Calu3 (cell line): ENCODE measurements around the gene ACTN1. TPM values are rescaled to one million over a fixed set of nuclear protein-coding genes. Genes with fewer than 3 reads are reported as not detected.

Experiments used
- BruUV-seq: library from RNA; stranded (reverse); fragments of 400-500 nt; replicated peaks from 2 replicates; lab custom pipeline; 2021; lab: Mats Ljungman, UMichigan
- CTCF ChIA-PET: fragments of 300-600 bp; sonication (Branson Sonifier 250); formaldehyde crosslinking; loops from one replicate; lab custom pipeline; 2022; ENCODE audit warnings: antibody characterized with exemption; lab: Charles Lee
- DNase-seq: peaks from one replicate; pipeline ENCODE4 v3.0.0; 2022
- H3K27ac Mint-ChIP-seq: one replicate; pipeline ENCODE4 v1.8.0; 2022; ENCODE audit warnings: mixed read lengths; ENCODE audit not compliant: unreplicated experiment
- H3K27me3 Mint-ChIP-seq: one replicate; pipeline ENCODE4 v1.8.0; 2022; ENCODE audit warnings: mixed read lengths; ENCODE audit not compliant: unreplicated experiment
- H3K36me3 Mint-ChIP-seq: one replicate; pipeline ENCODE4 v1.8.0; 2022; ENCODE audit warnings: mild to moderate bottlenecking, moderate library complexity, mixed read lengths; ENCODE audit not compliant: insufficient read depth, unreplicated experiment
- H3K4me1 Mint-ChIP-seq: one replicate; pipeline ENCODE4 v1.8.0; 2022; ENCODE audit warnings: mild to moderate bottlenecking, low read depth, mixed read lengths; ENCODE audit not compliant: unreplicated experiment
- H3K4me3 Mint-ChIP-seq: one replicate; pipeline ENCODE4 v1.8.0; 2022; ENCODE audit warnings: mild to moderate bottlenecking, low read depth, moderate library complexity, mixed read lengths; ENCODE audit not compliant: unreplicated experiment
- H3K9me3 Mint-ChIP-seq: one replicate; pipeline ENCODE4 v1.8.0; 2022; ENCODE audit warnings: low read depth, mixed read lengths; ENCODE audit not compliant: unreplicated experiment
- intact Hi-C: fragments of 100-400 bp; cut with micrococcal nuclease; formaldehyde crosslinking; loops from one replicate; pipeline ENCODE4 v1.10.0; 2022; ENCODE audit not compliant: unreplicated experiment
- total RNA-seq: library from RNA; stranded (reverse); gene quantifications from 2 replicates; pipeline ENCODE4 v1.2.3, GENCODE V29; 2022
- TF ChIP-seq, protein P1 (sequence below): fragments of 200-600 bp; IDR thresholded peaks from one replicate; pipeline ENCODE4 v1.8.0; 2022; ENCODE audit warnings: antibody characterized with exemption; ENCODE audit not compliant: unreplicated experiment

ACTN1 gene
- total RNA-seq, 1 experiment from 2014 or later = 326 TPM

DNA sequence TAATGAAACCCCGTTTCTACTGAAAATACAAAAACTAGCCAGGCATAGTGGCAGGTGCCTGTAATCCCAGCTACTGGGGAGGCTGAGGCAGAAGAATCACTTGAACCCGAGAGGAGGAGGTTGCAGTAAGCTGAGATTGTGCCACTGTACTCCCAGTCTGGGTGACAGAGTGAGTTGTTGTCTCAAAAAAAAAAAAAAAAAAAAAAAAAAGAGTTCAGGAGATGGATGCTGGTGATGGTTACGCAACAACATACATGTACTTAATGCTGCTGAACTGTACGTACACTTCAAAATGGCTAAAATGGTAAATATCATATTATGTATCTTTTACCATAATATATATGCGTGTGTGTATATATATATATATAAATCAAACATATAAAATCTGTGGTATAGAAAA lies 29.0 kb downstream of the ACTN1 start:
- BruUV-seq = no TSS peak
- intact Hi-C loops = no loop called here
- H3K4me1 Mint-ChIP-seq = peaks cover 75% of the 10 kb centered on the region
- CTCF ChIA-PET = interaction anchor here (0.7 kb wide), 1 partner anchor 42 kb away, joined by 4 read pairs; no protein-coding TSS in a partner anchor
- H3K36me3 Mint-ChIP-seq = peaks cover 35% of the 10 kb centered on the region
- peak overlapping the region; percentile 91 for H3K27ac Mint-ChIP-seq
- H3K27me3 Mint-ChIP-seq = no peaks in the 10 kb centered on the region
- TF ChIP-seq, protein P1, sequence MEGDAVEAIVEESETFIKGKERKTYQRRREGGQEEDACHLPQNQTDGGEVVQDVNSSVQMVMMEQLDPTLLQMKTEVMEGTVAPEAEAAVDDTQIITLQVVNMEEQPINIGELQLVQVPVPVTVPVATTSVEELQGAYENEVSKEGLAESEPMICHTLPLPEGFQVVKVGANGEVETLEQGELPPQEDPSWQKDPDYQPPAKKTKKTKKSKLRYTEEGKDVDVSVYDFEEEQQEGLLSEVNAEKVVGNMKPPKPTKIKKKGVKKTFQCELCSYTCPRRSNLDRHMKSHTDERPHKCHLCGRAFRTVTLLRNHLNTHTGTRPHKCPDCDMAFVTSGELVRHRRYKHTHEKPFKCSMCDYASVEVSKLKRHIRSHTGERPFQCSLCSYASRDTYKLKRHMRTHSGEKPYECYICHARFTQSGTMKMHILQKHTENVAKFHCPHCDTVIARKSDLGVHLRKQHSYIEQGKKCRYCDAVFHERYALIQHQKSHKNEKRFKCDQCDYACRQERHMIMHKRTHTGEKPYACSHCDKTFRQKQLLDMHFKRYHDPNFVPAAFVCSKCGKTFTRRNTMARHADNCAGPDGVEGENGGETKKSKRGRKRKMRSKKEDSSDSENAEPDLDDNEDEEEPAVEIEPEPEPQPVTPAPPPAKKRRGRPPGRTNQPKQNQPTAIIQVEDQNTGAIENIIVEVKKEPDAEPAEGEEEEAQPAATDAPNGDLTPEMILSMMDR = no peak
- H3K4me3 Mint-ChIP-seq = no peak overlapping the region
- no peaks in the 10 kb centered on the region for H3K9me3 Mint-ChIP-seq
- no peak for DNase-seq

- H3K27ac Mint-ChIP-seq = peak overlapping the region; percentile 91
- CTCF ChIA-PET = interaction anchor here (1.8 kb wide), 1 partner anchor 11 kb away, joined by 8 read pairs; no protein-coding TSS in a partner anchor
- TF ChIP-seq, protein P1 = no peak
- no peaks in the 10 kb centered on the region for H3K27me3 Mint-ChIP-seq
- peaks cover 75% of the 10 kb centered on the region for H3K4me1 Mint-ChIP-seq
- no TSS peak for BruUV-seq
- no peak for DNase-seq
- H3K9me3 Mint-ChIP-seq = no peaks in the 10 kb centered on the region
- peaks cover 36% of the 10 kb centered on the region for H3K36me3 Mint-ChIP-seq
- intact Hi-C loops = no loop called here
- H3K4me3 Mint-ChIP-seq = peak overlapping the region; percentile 17
These were observed 29.5 kb downstream of the ACTN1 start for GRCh38 chr14:68949601-68949965.

- H3K4me1 Mint-ChIP-seq = peaks cover 80% of the 10 kb centered on the region
- no TSS peak for BruUV-seq
- H3K9me3 Mint-ChIP-seq = no peaks in the 10 kb centered on the region
- H3K4me3 Mint-ChIP-seq = peak overlapping the region; percentile 17
- no peaks in the 10 kb centered on the region for H3K27me3 Mint-ChIP-seq
- H3K36me3 Mint-ChIP-seq = peaks cover 36% of the 10 kb centered on the region
- CTCF ChIA-PET = interaction anchor here (0.7 to 1.8 kb wide), 2 partner anchors 10 to 145 kb away, joined by 3 to 8 read pairs; no protein-coding TSS in a partner anchor
- DNase-seq = no peak
- TF ChIP-seq, protein P1 = no peak
- intact Hi-C loops = no loop called here
- peak overlapping the region; percentile 91 for H3K27ac Mint-ChIP-seq
These were observed 30.2 kb downstream of the ACTN1 start for GRCh38 chr14:68948686-68949600.

- peaks cover 38% of the 10 kb centered on the region for H3K36me3 Mint-ChIP-seq
- CTCF ChIA-PET = interaction anchor here (0.9 to 1.8 kb wide), 2 partner anchors 9 to 18 kb away, joined by 4 to 8 read pairs; no protein-coding TSS in a partner anchor
These were observed 31.3 kb downstream of the ACTN1 start for GRCh38 chr14:68947802-68948201.

More at GRCh38 chr14:68947802-68948201, 31.3 kb downstream of the ACTN1 start:
- H3K9me3 Mint-ChIP-seq = no peaks in the 10 kb centered on the region
- DNase-seq = peak; percentile 29
- no TSS peak for BruUV-seq
- TF ChIP-seq, protein P1 = no peak
- H3K4me3 Mint-ChIP-seq = no peak overlapping the region
- H3K27ac Mint-ChIP-seq = no peak overlapping the region
- H3K4me1 Mint-ChIP-seq = peaks cover 75% of the 10 kb centered on the region
- H3K27me3 Mint-ChIP-seq = no peaks in the 10 kb centered on the region
- intact Hi-C loops = no loop called here
